GM19397 (cell line): ENCODE measurements around the gene ANKRD49.
A peak's percentile ranks its signal among the peaks of the same experiment; 100 is the strongest.
"Not testable (repeated sequence)": the region's sequence is repeated elsewhere in the genome, so short reads cannot be mapped to it uniquely, and the experiment has no call there.

ENCODE experiments used
- ATAC-seq: cut with Tn5 transposase; IDR thresholded peaks from one replicate; pipeline ENCODE4 v1.9.1; 2021; ENCODE audit warnings: mild to moderate bottlenecking, moderate library complexity; ENCODE audit not compliant: unreplicated experiment

ANKRD49 gene

GRCh38 chr11:94506513-94506912, 12.7 kb downstream of the ANKRD49 start:
- ATAC-seq = not testable (repeated sequence)

DNA sequence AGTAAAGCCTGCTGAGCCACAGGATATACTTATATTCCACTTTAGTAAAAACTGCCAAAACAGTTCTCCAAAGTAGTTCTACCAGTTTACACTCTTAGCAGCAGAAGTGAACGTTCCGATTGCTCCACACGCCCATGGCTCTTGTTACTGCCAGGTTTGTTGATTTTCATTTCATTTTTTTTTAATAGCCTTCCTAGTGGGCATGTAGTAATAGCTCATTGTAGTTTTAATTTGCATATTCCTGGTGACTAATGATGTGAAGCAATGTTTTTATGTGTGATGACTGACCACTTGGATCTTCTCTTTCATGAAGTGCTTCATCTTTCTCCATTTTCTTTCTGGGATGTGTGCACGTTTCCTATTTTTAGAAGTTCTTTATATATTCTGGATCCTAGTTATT, 13.7 kb downstream of the ANKRD49 start:
- no peak for ATAC-seq

GRCh38 chr11:94511932-94512781, 18.4 kb downstream of the ANKRD49 start, which contains the start of gene C11orf97:
Gene C11orf97, plus strand, starts transcription at chr11:94512461. Its CDS starts 68 bp downstream, at chr11:94512529.
- ATAC-seq = peak; percentile 92

DNA sequence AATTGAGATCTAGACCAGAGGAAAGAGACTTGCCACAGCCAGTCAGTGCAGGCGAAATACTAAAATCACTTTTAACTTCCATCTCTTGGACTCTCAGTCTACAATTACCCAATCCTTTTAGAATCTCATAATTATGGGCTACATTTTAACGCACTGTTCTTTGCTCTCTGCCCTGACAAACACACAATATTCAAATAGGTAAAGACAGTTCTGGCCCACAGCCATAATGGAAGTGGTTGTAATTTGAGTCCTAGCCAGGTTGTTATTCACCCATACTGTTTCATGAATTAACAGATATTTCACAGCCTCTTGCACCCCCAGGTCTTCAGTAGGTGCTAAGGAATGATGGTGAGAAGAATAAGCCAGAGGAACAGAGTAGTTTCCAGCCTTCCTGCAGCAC, 19.3 kb downstream of the ANKRD49 start:
- no peak for ATAC-seq

- ATAC-seq = no peak
Measured at GRCh38 chr11:94515398-94515797, 21.6 kb downstream of the ANKRD49 start.

GRCh38 chr11:94516725-94517124, 22.9 kb downstream of the ANKRD49 start:
- ATAC-seq = no peak

DNA sequence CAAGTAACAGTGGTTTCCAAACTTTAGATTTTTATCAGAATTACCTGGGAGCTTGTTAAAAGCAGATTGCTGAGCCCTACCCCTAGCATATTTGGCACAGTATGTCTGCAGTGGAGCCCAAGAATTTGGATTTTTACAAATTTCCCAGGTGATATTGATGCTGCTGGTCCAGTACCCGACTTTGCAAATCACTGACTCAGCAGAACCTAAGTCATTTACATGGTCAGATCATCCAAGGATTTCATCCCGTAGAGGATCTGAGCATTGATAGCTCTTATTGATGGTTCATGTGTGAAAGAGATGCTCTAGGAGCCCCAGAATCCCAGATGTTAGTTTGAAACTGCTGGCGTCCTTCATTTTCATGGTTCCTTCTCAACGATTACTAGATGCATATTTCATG, 24.5 kb downstream of the ANKRD49 start:
- no peak for ATAC-seq

GRCh38 chr11:94519478-94520084, 25.8 kb downstream of the ANKRD49 start:
- ATAC-seq = peak; percentile 54

GRCh38 chr11:94521684-94522083, 27.9 kb downstream of the ANKRD49 start:
- peak; percentile 57 for ATAC-seq

- ATAC-seq = no peak
Measured at GRCh38 chr11:94524341-94524740, 30.6 kb downstream of the ANKRD49 start.

DNA sequence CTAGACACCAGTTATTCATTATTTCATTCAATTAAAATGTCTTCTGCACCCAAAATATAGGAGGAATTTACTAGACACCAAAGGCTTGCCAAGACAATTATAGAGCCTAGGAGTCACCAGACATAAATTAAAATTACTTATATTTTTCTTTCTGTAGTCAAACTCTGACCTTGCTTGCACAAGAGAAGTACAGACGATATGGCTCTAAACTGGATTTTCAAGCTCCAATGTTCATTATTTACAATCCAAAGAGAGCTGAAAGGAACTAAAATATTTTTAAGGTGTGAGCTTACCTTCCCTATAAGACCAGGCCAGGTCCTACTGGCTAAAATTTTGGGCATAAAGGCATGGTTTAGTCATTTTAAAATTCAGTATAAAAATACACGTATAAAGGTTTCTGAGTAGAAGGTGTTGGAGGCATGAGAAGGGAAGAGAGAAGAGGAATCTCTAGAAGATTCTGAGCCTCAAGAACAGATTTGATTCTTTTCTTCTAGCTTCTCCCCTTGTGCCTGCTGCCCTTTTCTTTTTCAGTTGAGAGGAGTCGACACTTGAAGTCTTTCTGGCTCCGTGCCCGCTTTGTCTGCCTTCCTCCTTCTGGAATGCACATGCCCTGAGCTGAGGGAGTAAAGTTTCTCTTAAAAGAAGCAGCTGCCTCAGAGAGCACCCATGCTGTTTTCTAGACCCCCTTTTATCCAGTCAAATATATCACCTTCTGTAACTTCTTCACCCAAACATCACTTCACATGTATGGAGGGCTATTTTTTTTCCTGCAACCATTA, 32.0 kb downstream of the ANKRD49 start:
- no peak for ATAC-seq

DNA sequence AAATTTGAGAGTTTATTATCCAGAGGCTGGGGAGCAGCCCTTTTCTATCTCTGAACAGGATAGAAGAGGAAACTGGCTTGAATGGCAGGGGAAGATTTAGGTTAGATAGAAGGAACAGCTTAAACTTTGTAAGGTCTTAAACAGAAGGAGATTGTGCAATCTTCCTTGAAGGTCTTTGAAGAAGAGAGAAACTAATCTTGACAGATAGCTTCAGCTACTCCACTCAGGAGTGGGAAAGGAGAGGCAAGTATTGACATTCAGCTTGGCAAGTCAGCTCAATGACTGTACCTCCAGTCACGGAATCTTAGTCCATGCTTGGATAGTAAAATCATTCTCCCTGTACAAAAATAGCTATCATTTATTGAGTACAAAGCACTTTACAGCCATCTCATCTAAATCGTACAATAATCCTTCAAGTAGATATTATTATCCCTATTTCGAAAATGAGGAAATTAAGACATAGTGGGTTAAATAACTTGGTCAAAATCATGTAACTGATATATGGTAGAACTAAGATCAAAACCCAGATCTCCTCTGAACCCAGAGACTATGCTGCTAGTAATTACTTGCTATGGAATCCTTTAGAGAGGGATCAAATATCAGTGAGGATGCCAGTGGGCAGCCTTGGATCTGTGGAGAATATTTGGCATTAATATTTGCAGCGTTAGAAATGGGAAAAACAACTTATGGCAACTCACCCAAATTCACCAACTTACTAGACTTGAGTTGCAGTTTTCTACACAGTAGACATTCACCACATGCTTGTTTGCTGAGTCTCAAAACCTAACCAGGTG, 33.1 kb downstream of the ANKRD49 start:
- ATAC-seq = no peak

DNA sequence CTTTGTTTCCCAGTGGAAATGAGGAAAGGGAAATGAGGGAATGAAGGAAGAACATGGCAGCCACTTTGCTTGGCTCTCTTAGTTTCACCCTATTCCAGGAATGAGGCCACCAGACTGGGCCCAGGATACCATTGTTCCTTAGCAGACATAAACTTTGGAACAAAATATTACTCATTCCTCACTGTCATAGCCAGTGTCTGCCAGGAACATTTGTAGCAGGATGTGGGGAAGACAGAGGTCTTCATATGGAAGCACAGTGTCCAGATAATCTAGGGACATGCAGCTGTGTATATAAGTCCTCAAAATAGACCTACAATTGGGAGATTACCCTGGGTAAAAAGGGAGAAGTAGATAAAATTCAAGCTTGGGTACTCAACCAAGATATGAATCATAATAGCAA, 34.8 kb downstream of the ANKRD49 start:
- ATAC-seq = no peak

DNA sequence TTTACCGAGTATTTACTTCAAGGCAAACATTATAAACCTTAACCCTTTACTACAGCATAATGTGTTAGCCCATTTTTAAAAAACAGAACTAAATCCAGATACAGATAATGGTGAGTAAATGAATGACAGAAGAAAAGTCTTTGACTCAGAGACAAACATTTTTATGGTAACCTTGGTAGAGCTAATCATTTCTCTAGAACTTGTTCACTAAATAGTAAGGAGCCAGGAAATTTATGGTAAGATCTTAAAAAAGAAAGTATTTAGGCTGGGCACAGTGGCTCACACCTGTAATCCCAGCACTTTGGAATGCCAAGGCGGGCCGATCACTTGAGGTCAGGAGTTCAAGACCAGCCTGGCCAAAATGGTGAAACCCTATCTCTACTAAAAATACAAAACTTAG, 38.4 kb downstream of the ANKRD49 start:
- no peak for ATAC-seq

- no peak for ATAC-seq
Measured at GRCh38 chr11:94533206-94533605, 39.4 kb downstream of the ANKRD49 start.

DNA sequence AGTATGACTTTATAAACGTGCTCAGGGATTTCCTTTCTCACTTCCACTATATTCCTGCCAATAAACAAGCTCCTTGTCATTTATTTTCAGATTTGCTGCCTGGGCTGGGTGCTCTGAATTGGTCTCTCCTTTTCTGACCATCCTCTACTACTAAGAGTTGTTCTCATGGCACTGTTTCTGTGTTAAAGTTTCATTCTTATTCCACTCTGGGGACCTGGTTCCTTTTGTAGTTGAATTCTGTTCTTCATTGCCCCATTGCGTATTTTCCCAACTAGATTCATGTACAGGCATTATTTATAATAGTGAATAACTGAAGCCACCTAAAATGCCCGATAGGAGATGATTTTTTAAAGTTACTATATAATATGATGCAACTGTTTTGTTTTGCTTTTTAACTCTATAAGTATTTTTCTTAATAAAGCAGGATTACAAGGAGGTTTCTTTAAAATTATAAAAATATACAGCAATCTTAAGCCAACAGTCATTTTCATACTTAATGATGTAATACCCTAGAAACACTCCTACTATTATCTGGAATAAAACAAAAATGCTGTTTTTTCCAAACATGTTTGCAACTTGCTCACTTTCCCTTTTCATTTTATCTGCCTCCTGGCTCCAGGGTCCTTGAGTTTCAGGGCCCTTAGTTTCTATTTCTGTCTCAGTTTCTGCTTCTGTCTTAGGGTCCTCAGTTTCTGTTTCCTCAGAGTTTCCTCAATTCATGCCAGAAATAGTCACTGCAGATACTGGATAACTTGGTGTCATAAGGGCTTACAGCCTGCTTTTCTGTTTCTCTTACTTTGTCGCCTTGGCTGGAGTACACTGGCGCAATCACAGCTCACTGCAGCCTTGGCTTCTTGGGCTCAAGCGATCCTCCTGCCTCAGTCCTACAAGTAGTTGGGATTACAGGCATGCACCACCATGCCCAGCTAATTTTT, 40.2 kb downstream of the ANKRD49 start:
- ATAC-seq = no peak

GRCh38 chr11:94536386-94536785, 42.6 kb downstream of the ANKRD49 start:
- ATAC-seq = no peak

- no peak for ATAC-seq
Measured at GRCh38 chr11:94537031-94537600, 43.3 kb downstream of the ANKRD49 start.

- ATAC-seq = no peak
Measured at GRCh38 chr11:94539420-94539819, 45.6 kb downstream of the ANKRD49 start.
